HG02840 (cell line): ENCODE results near the gene CHRNA9.
"Not testable (repeated sequence)": the region's sequence is repeated elsewhere in the genome, so short reads cannot be mapped to it uniquely, and the experiment has no call there.

Experiments used
- ATAC-seq: cut with Tn5 transposase; IDR thresholded peaks from one replicate; pipeline ENCODE4 v1.9.1; 2021; ENCODE audit warnings: mild to moderate bottlenecking, moderate library complexity, moderate number of reproducible peaks; ENCODE audit not compliant: unreplicated experiment, low FRiP score

Gene CHRNA9

GRCh38 chr4:40334591-40335524 is at the start of gene CHRNA9:
CHRNA9 (plus strand) TSS chr4:40335333; CDS start chr4:40335468, 135 bp downstream.
- no peak for ATAC-seq

DNA sequence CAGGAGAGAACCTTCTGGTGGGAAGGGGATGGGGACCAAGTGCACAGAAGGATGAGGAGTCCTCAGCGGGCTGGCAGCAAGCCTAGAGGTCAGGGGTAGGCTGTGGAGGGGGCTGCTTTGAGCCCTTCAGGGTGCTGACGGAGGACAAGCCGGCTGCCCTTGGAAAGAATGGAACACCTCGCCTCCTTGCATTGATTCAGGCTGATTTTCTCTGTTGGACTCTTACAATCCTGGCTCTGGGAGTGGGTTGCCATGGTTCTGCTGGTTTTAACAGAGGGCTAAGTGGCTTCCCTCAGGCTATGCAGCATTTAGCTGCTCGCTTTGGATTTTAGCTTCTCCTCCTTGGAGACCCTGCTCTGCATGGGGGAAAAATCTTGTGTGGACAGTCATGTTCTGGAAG is 49.4 kb upstream of the CHRNA9 start:
- ATAC-seq = no peak

GRCh38 chr4:40288566-40288965 is 46.6 kb upstream of the CHRNA9 start:
- no peak for ATAC-seq

GRCh38 chr4:40289366-40290188 is 45.6 kb upstream of the CHRNA9 start:
- no peak for ATAC-seq

- ATAC-seq = not testable (repeated sequence)
Observed at GRCh38 chr4:40290611-40291186, 44.4 kb upstream of the CHRNA9 start.

DNA sequence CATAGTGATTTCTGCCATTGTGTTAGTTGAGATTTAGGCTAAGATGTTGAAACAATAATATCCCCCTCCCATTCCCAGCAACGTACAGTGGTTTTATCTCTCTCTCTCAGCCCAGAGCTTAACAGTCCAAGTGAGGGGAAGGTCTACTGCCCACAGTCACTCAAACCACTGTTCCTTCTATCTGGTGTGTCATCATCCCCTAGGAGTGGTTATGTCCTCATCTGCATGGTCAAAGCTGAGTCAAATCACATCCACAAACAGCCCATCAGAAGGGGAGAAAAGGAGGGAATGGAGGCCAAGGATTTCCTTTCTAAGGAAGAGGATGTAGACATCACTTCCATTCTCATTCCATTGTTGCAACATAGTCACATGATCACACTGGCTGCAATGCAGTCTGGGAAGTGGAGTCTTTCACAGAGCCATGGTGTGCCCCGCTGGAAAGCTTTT is 42.8 kb upstream of the CHRNA9 start:
- no peak for ATAC-seq

DNA sequence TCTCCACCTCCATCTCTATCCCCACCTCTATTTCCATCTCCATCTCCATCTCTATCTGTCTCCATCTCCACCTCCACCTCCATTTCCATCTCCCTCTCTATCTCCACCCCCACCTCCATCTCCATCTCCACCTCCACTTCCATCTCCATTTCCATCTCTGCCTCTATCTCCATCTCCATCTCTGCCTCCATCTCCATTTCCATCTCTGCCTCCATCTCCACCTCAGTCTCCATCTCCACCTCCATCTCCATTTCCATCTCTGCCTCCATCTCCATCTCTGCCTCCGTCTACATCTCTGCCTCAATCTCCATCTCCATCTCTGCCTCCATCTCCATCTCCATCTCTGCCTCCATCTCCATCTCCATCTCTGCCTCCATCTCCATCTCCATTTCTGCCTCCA is 40.8 kb upstream of the CHRNA9 start:
- no peak for ATAC-seq

DNA sequence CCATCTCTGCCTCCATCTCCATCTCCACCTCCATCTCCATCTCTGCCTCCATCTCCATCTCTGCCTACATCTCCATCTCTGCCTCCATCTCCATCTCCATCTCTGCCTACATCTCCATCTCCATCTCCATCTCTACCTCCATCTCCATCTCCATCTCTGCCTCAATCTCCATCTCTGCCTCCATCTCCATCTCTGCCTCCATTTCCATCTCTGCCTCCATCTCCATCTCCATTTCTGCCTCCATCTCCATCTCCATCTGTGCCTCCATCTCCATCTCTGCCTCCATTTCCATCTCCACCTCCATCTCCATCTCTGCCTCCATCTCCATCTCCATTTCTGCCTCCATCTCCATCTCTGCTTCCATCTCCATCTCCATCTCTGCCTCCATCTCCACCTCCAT is 40.1 kb upstream of the CHRNA9 start:
- not testable (repeated sequence) for ATAC-seq

GRCh38 chr4:40295572-40295971 is 39.6 kb upstream of the CHRNA9 start:
- no peak for ATAC-seq

- no peak for ATAC-seq
Observed at GRCh38 chr4:40299126-40299525, 36.0 kb upstream of the CHRNA9 start.

DNA sequence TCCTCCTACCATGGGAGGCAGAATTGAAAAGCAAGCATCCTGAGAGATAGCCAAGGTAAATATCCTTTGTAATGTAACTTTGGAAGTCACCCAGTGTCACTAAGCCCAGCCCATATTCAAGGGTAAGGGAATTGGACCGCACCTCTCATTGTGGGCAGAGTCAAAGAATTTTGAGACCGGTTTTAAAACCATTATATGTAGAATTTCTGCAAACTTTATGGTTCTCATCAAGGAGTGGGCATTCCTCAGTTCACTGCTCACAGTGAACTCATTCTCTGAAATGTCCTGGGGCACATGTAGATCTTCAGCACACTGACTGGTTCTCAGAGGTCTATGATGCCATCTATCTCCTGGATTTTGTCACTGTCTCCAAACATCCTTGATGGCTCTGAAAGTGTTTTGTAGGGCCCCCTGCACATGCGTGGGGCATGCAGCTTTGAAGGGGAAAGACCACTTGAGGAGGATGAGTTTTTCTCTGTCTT is 35.3 kb upstream of the CHRNA9 start:
- no peak for ATAC-seq

DNA sequence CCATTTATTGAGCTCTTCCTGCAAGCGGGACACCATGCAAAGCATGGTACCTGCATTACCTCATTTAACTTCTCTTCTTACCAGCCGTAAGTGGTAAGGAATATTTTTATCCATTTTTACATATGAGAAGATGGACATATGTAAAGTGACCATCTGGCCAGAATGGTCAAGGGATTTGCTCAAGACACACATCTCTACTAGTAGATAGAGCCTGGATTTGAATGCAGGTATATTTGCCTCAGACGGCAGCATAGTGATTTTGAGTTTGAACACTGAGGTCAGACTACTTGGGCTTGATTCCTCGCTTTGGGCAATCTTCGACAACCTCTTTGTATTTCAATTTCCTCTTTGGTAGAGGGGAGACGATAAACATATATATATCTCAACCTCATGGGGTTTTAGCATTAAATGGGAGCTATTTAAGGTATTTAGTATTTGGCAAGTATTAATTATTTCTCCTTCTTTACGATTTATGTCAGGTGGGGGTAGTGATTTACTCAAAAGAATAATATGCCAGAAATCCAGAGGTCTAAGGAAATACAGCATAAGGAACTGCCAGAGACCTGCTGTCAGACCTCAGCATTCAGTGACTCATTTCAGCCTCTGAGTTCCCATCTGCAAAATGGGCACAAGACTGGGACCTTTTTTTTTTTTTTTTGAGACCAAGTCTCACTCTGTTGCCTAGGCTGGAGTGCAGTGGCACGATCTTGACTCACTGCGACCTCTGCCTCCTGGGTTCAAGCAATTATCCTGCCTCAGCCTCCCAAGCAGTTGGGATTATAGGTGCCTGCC is 34.6 kb upstream of the CHRNA9 start:
- ATAC-seq = no peak

- peak; percentile 65 for ATAC-seq
Observed at GRCh38 chr4:40301603-40302002, 33.5 kb upstream of the CHRNA9 start.

DNA sequence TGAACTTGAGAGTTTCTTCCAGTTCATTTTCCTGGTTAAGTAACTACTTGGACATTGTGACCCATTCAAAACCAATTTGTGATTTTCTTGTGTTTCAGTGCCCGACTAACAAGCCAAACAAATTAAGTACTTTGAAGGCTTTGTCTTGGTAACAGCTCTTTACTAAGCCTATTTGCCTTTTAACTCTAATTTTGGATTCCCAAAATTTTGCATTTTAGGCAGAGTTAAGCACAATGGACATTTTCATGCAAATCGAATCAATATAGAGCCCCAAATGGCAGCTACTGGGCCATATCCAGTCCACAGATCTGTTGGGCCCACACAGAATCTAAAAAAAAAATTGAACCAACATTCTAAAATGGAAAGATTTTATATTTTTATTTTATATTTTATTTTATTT is 31.4 kb upstream of the CHRNA9 start:
- no peak for ATAC-seq

- ATAC-seq = no peak
Observed at GRCh38 chr4:40305328-40306170, 29.6 kb upstream of the CHRNA9 start.

DNA sequence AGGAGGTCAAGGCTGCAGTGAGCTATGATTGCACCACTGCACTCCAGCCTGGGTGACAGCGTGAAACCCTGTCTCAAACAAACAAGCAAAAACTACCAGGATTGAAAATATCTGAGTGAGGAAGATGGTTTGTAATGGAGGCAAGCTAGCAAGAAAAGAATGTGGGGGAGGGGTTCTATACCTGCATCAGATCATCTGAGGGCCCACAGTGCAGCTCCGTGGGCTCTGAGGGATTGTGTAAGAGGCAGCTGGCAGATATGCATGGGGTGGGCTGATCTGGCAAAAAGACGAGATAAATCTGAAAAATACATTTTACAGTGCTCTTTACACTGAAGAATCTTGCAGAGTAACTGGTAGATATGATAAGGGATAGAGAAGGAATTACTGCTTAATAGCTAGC is 28.9 kb upstream of the CHRNA9 start:
- no peak for ATAC-seq

DNA sequence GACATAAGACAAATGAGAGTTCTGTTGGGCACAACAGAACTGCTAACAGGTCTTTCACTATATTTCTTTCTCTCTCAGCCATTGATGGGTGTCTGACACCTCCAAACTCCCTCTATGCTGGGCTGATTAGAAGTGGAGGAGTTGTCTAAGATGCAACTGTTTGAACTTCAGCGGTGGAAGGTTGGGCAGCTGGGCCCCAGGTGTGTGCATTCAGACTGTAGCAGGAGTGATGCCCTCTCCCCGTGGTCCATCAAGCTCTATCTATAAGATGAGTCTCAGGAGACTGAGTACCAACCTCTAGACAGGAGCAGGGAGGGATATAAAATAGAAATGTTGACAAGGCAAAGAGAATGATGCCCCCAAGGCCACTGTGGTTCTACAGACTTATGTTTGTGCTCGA is 28.2 kb upstream of the CHRNA9 start:
- ATAC-seq = no peak

- ATAC-seq = no peak
Observed at GRCh38 chr4:40307627-40308497, 27.3 kb upstream of the CHRNA9 start.
